ENCODE data around the gene TXNRD2.

TXNRD2 gene

DNA sequence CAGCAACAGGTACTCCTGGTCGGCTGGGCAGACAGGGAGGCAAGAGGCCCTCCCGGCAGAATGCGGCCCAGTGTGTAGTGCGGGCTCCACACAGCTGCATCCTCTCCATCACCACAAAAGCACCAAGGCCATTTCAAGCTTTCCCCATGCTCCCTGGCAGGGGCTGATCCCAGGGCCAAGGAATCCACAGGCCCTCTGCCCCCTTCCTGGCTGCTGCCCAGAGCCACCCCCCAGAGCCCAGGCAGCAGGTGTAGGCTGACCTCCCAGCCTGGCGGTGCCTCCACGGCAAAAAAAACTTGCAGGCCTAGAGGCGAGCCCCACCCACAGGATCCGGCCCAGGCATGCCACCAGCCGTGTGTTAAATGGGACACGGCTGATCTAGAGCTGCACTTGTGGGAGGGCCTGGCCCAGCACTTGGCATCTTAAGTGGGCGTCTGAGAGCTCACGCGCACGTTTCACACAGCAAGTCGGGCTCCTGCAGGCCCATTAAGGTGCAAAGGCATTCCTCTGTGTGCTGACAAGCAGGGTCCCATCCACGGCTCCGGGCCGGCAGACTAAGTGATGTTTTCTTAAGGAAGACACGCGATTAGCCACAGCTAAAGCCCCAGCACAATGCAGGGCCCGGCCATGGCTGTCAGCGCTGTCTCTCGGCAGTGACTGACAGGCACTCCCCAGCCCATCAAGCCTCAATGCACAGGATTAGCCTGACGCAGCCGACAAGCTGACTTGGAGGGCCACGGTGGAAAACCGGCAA is 67.1 kb downstream of the TXNRD2 start:
- no peak overlapping the region for H3K4me3 ChIP-seq (ENCODE audit: control insufficient read depth, low read depth, low read length)
- TF ChIP-seq, protein P1, sequence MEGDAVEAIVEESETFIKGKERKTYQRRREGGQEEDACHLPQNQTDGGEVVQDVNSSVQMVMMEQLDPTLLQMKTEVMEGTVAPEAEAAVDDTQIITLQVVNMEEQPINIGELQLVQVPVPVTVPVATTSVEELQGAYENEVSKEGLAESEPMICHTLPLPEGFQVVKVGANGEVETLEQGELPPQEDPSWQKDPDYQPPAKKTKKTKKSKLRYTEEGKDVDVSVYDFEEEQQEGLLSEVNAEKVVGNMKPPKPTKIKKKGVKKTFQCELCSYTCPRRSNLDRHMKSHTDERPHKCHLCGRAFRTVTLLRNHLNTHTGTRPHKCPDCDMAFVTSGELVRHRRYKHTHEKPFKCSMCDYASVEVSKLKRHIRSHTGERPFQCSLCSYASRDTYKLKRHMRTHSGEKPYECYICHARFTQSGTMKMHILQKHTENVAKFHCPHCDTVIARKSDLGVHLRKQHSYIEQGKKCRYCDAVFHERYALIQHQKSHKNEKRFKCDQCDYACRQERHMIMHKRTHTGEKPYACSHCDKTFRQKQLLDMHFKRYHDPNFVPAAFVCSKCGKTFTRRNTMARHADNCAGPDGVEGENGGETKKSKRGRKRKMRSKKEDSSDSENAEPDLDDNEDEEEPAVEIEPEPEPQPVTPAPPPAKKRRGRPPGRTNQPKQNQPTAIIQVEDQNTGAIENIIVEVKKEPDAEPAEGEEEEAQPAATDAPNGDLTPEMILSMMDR (conservative IDR thresholded peaks at IDR 0.05; ENCODE audit: control insufficient read depth, insufficient read depth, low read depth, low read length) = no peak

DNA sequence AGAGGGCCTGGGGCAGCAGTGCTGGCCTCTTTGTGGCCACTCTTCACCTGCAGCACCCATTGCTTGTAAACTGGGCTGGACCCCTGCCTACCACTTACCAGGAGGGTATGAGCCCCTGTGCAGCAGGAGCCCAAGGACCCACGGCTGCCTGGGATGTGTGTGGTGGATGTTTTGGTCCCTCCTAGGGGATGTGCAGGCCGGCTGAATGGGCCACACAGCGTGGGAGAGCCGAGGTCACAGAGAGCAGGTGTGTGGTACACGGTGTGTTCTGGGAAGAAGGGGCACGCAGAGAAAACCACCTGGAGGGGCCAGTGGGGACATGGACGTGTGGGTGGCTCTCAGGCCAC is 67.7 kb downstream of the TXNRD2 start:
- TF ChIP-seq, protein P1 (conservative IDR thresholded peaks at IDR 0.05; ENCODE audit: control insufficient read depth, insufficient read depth, low read depth, low read length) = no peak
- H3K4me3 ChIP-seq (ENCODE audit: control insufficient read depth, low read depth, low read length) = no peak overlapping the region
- DNase-seq (ENCODE audit: low read depth) = no peak

More for the DNA sequence above, 67.1 kb downstream of the TXNRD2 start:
- DNase-seq (ENCODE audit: low read depth) = no peak

DNA sequence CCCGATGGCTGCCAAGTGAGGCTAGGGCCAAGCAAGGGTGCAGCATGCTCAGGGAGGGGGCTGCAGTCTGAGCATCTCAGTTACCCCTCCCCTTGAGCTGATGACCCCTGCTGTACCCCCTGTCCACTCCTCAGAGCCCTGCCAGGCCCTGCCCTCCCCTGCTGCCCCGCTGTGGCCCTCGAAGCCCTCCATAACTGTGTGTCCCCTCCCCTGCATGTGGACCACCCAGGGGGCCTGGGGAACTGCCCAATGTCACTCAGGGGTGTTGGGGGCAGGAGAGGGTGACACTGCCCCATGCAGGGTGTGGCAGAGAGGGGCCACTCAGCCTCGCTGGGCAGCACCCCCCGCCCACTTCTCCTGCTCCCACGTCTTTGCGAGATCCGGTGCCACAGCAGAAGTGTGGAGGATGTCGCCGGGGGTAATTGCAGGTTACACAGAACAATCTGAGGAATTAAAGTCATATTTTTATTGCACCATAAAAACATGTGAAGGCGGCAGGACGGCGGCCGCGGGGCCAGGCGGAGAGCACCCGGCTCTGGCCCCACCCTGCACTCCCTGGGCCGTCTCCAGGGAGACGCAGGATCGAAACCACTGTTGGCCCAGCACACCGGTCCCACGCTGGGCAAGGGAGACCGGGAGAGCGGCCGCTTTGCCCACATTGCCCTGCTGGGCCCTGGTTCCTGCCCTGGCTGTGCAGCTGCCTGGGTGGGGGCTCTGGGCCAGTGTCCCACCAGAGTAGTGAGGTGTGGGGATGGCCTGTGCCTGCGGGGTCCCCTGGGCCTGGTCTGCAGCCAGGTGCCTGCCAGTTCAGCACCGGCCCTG is 68.3 kb downstream of the TXNRD2 start:
- no peak for DNase-seq (ENCODE audit: low read depth)
- H3K4me3 ChIP-seq (ENCODE audit: control insufficient read depth, low read depth, low read length) = no peak overlapping the region
- TF ChIP-seq, protein P1 (conservative IDR thresholded peaks at IDR 0.05; ENCODE audit: control insufficient read depth, insufficient read depth, low read depth, low read length) = no peak

DNA sequence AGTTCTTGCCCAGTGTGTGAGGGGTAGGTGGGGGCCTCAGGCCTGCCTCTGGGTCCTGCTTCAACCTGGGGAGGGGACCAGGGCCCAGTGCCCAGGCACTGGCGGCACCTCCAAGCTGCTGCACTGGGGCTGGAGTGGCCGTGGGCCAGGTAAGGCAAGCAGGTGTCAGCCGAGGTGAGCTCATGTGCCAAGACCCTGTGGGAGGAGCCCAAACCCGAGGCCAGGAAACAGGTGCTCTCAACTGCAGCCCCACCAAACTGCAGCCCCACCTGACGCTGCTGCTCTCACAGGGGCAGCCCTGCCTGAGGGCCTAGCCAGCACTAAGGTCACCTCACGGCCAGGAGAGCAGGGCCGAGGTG is 68.9 kb downstream of the TXNRD2 start:
- H3K4me3 ChIP-seq (ENCODE audit: control insufficient read depth, low read depth, low read length) = no peak overlapping the region
- TF ChIP-seq, protein P1 (conservative IDR thresholded peaks at IDR 0.05; ENCODE audit: control insufficient read depth, insufficient read depth, low read depth, low read length) = no peak
- DNase-seq (ENCODE audit: low read depth) = no peak

DNA sequence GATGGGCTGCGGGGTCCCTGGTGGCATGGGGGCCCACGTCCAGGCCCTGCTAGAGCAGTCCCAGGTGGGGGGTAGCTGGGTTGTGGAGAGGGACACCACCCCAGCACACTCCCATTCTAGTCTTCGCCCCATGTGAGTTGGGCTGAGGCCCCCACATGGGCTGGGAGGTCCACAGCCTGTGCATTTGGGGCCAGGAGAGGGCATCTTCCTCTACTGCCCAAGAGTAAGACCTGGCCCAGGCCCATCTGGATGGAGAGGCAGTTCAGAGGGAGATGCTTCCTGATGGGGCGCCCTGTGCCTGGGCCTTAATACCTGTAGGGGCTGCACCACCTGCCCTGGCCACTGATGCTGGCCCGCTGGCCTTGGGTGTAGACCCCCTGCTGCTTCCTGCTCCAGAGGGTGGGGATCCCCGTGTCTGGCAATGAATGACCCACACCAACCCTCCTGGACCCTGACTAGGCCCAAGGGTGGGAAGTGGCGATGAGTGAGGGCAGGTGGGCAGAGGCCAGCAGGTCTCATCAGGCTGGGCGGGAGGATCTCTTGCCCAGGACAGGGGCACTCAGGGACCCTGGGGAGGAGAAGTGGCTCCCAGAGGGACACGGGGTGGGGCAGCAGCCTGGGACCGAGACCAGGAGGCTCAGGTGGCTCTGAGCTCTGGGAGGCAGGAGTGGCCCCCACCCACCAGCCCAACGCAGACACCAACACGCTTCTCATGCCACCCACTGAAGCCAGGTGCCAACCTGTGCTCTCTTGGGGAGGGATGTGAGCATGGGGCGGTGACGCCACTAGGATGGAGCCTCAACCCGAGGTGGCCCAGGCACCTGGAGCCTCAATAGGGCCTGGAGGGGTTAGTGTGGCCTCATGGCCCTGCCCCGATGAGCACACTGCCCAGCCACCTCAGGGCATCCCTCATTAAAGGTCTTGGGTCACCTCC is 69.5 kb downstream of the TXNRD2 start:
- no peak for DNase-seq (ENCODE audit: low read depth)
- no peak overlapping the region for H3K4me3 ChIP-seq (ENCODE audit: control insufficient read depth, low read depth, low read length)
- TF ChIP-seq, protein P1 (conservative IDR thresholded peaks at IDR 0.05; ENCODE audit: control insufficient read depth, insufficient read depth, low read depth, low read length) = no peak
